ENCODE results near the gene EN2.

EN2 gene

GRCh38 chr7:155422599-155423336 lies 35.2 kb upstream of the EN2 start:
- Histone ChIP-seq H3K9ac (no peak overlapping the region), H3K36me3 (ENCODE audit: insufficient read depth) (no peaks in the 10 kb centered on the region), H3K79me2 (ENCODE audit: insufficient read depth, low read depth) (no peaks in the 10 kb centered on the region), H4K20me1 (ENCODE audit: insufficient read depth) (no peaks in the 10 kb centered on the region), H3K4me3 (IDR thresholded peaks at IDR 0.05; ENCODE audit: insufficient read depth, low read depth, low read length) (no peak overlapping the region), H3K4me2 (no peak overlapping the region), H2AFZ (ENCODE audit: low read depth) (no peak overlapping the region), H3K4me1 (ENCODE audit: low read depth, poor library complexity, severe bottlenecking) (no peaks in the 10 kb centered on the region), H3K27ac (no peak overlapping the region), H3K27me3 (ENCODE audit: insufficient read depth, low read depth) (peaks cover 20% of the 10 kb centered on the region; the same call in 1 of the 2 replicates)
- no peak for TF ChIP-seq CTCF (conservative IDR thresholded peaks at IDR 0.05; ENCODE audit: low read depth, low read length)

- no peak for TF ChIP-seq CTCF (conservative IDR thresholded peaks at IDR 0.05; ENCODE audit: low read depth, low read length)
- Histone ChIP-seq H3K4me2 (no peak overlapping the region), H2AFZ (ENCODE audit: low read depth) (no peak overlapping the region), H3K36me3 (ENCODE audit: insufficient read depth) (no peaks in the 10 kb centered on the region), H3K4me3 (IDR thresholded peaks at IDR 0.05; ENCODE audit: insufficient read depth, low read depth, low read length) (no peak overlapping the region), H4K20me1 (ENCODE audit: insufficient read depth) (no peaks in the 10 kb centered on the region), H3K9ac (no peak overlapping the region), H3K4me1 (ENCODE audit: low read depth, poor library complexity, severe bottlenecking) (no peaks in the 10 kb centered on the region), H3K79me2 (ENCODE audit: insufficient read depth, low read depth) (no peaks in the 10 kb centered on the region), H3K27me3 (ENCODE audit: insufficient read depth, low read depth) (peaks cover 23% of the 10 kb centered on the region; the same call in 1 of the 2 replicates), H3K27ac (no peak overlapping the region)
Measured at GRCh38 chr7:155423337-155424285, 34.3 kb upstream of the EN2 start.

GRCh38 chr7:155424301-155425010 lies 33.5 kb upstream of the EN2 start:
- Histone ChIP-seq H2AFZ (ENCODE audit: low read depth) (no peak overlapping the region), H3K4me2 (no peak overlapping the region), H3K27me3 (ENCODE audit: insufficient read depth, low read depth) (peaks cover 30% of the 10 kb centered on the region; the same call in 1 of the 2 replicates), H3K36me3 (ENCODE audit: insufficient read depth) (no peaks in the 10 kb centered on the region), H3K4me3 (IDR thresholded peaks at IDR 0.05; ENCODE audit: insufficient read depth, low read depth, low read length) (no peak overlapping the region), H3K4me1 (ENCODE audit: low read depth, poor library complexity, severe bottlenecking) (no peaks in the 10 kb centered on the region), H3K79me2 (ENCODE audit: insufficient read depth, low read depth) (no peaks in the 10 kb centered on the region), H3K9ac (no peak overlapping the region), H4K20me1 (ENCODE audit: insufficient read depth) (no peaks in the 10 kb centered on the region), H3K27ac (no peak overlapping the region)
- TF ChIP-seq CTCF (conservative IDR thresholded peaks at IDR 0.05; ENCODE audit: low read depth, low read length), result no peak

- H2AFZ ChIP-seq (ENCODE audit: low read depth), result no peak overlapping the region
- H3K4me3 ChIP-seq (IDR thresholded peaks at IDR 0.05; ENCODE audit: insufficient read depth, low read depth, low read length), result no peak overlapping the region
- H3K36me3 ChIP-seq (ENCODE audit: insufficient read depth), result no peaks in the 10 kb centered on the region
- H3K9ac ChIP-seq, result no peak overlapping the region
- peaks cover 31% of the 10 kb centered on the region; the same call in 1 of the 2 replicates for H3K27me3 ChIP-seq (ENCODE audit: insufficient read depth, low read depth)
- no peak overlapping the region for H3K27ac ChIP-seq
- H3K4me2 ChIP-seq, result no peak overlapping the region
- H3K4me1 ChIP-seq (ENCODE audit: low read depth, poor library complexity, severe bottlenecking), result no peaks in the 10 kb centered on the region
- no peak for TF ChIP-seq CTCF (conservative IDR thresholded peaks at IDR 0.05; ENCODE audit: low read depth, low read length)
- H3K79me2 ChIP-seq (ENCODE audit: insufficient read depth, low read depth), result no peaks in the 10 kb centered on the region
- H4K20me1 ChIP-seq (ENCODE audit: insufficient read depth), result no peaks in the 10 kb centered on the region
Measured at GRCh38 chr7:155425011-155425340, 33.0 kb upstream of the EN2 start.

Measured in KMS-11 (cell line).